HG03378 (cell line): ENCODE results near the gene GRB10.

ENCODE experiments used
- ATAC-seq: cut with Tn5 transposase; IDR thresholded peaks from one replicate; pipeline ENCODE4 v1.9.1; 2021; ENCODE audit warnings: mild to moderate bottlenecking, moderate library complexity; ENCODE audit not compliant: unreplicated experiment

GRB10 gene

GRCh38 chr7:50658696-50659095 lies 124.0 kb downstream of the GRB10 start:
- no peak for ATAC-seq

DNA sequence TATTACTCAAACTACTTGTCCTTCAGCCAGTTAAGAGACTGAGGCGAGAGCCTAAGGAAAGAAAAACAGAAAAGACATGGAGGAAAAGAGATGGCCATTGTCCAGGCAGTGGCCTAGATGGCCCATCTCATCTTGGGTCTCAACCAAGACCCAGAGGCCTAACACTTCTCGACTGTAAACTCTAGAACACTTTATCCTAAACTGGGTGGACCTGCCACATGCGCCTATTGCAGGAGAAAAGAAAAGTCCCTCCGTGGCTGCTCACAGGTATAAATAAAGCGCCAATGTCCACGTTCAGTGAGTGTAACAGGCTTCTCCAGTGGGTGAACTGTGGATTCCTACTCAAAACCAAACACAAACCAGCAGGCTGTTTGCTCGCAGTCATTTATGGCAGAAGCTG lies 124.8 kb downstream of the GRB10 start:
- no peak for ATAC-seq

GRCh38 chr7:50657341-50657873 lies 125.3 kb downstream of the GRB10 start:
- peak; percentile 22 for ATAC-seq

- ATAC-seq = no peak
Measured at GRCh38 chr7:50656141-50656895, 126.4 kb downstream of the GRB10 start.

DNA sequence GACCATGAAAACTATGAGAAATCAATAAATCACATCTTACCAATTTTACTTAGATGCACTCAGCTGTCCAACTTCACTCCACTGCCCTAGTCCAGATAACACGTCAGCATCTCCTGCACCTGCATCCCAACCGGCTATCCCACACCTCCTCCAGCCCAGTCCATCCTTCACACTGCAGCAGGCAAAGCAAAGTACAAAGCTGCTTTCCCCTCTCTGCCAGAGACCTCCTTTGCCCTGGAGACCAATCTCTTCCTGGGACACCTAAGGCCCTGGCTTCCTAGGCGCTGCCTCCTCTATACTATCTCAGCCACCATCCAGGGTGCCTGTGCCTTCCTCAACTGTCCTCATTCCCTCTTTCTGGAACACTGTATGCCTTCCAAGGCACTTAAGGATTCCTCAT lies 127.2 kb downstream of the GRB10 start:
- no peak for ATAC-seq

GRCh38 chr7:50655020-50655419 lies 127.7 kb downstream of the GRB10 start:
- ATAC-seq = no peak

DNA sequence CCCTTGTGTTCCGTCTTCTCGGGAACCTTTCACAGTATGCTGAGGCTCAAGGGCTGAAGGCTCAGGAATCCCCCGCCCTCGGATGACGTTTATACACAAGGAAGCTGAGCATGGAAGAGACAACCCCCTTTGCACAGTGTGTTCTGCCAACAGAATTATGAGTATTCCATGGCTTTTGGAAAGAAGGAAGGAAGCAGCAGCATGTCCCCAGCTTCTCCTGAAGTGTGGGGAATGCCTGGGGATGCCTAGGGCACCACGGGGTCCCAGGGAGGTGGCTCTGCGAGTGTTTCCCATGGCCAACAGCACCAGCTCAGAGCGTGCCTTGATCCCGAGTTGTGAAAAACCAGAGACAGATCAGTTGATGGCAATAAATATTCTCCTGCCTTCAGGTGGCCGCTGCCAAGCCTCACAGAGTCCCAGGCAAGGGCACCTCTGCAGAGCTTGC lies 128.7 kb downstream of the GRB10 start:
- ATAC-seq = no peak

GRCh38 chr7:50653126-50653864 lies 129.4 kb downstream of the GRB10 start:
- ATAC-seq = no peak

GRCh38 chr7:50652400-50653125 lies 130.1 kb downstream of the GRB10 start:
- ATAC-seq = no peak

GRCh38 chr7:50651271-50651989 lies 131.3 kb downstream of the GRB10 start:
- ATAC-seq = peak; percentile 76

GRCh38 chr7:50650057-50650664 lies 132.5 kb downstream of the GRB10 start:
- ATAC-seq = no peak

DNA sequence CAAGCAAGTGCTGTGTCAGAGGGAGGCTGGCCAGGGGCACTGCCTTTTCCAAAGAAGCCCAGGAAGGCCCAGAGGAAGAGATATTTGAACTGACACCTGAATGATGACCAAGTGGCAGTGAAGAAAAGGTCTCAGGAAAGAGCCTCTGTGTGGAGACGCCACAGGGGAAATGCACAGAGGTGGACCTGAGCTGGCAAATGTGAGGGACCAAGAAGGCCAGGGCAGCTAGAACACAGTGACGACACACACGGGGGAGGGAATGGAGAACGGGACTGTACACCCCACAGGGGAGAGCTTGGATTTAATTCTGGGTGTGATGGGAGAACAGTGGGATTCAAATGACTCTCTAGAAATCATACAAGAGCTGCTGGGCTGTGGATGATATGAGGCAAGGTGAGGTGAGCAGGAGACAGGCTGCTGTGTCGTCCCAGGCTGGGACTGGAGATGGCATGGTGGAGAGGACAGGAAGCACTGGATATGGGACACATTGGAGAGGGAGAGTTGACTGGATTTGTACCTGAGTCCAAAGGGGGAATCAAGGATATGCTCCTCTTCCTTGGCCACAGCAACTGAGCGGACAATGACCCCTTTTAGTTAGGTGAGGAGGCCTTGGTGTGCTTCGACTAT lies 133.3 kb downstream of the GRB10 start:
- ATAC-seq = no peak

DNA sequence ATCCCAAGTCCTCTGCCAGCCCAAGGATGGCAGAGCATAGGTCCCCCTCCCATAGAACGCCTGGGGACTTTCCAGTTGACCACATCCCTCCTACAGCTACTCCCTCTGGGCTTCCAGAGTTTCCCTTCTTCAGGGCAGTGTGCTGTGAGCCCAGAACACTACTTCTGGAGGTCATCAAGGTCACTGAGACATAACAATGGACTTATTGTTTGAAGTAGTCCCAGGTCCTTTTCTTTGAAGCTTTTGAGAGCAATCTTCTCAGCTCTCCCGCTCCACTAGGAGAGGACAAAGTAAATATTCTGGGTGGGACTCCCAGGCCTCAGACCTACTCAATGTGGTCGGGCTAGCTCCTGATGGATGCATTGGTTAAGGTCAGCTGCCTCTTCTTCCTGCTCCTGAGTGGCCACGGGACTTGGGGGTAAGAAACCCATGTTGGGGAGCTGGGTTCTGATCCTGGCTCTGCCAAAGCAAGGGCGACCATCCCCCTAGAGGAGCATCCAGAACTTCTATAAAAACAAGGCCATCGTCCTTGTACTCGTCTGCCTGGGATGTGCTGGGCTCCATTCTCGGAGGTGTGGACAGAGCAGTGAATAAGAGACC lies 134.0 kb downstream of the GRB10 start:
- no peak for ATAC-seq

GRCh38 chr7:50648076-50648475 lies 134.6 kb downstream of the GRB10 start:
- ATAC-seq = no peak

GRCh38 chr7:50647286-50647980 lies 135.3 kb downstream of the GRB10 start:
- ATAC-seq = no peak

GRCh38 chr7:50646069-50646468 lies 136.6 kb downstream of the GRB10 start:
- ATAC-seq = no peak

- no peak for ATAC-seq
Measured at GRCh38 chr7:50645186-50645585, 137.5 kb downstream of the GRB10 start.

DNA sequence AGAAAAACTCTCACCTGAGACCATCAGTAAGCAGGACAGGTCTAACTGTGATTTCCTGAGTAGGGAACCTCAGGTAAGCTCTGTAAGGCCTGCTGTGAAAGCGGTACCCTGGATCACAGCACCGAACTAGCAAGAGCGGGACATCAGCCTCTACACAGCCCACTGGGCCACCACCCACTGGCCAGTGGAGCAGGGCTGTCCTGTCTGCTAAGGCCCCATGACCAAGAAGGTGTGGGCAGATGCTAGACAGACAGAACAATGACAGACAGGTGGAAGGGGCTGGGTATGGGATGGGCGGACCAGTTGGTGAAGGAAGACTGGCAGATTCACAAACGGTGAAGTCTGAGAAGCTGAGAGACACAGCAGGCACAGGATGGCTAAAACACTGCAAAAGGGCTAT lies 138.1 kb downstream of the GRB10 start:
- no peak for ATAC-seq

GRCh38 chr7:50644114-50644513 lies 138.6 kb downstream of the GRB10 start:
- no peak for ATAC-seq
